ENCODE results near the gene TRMT112. TPM values are rescaled to one million over a fixed set of nuclear protein-coding genes. Genes with fewer than 3 reads are reported as not detected.

TRMT112 gene
- total RNA-seq, 1 donor from 2014 or later = 93.1 TPM

DNA sequence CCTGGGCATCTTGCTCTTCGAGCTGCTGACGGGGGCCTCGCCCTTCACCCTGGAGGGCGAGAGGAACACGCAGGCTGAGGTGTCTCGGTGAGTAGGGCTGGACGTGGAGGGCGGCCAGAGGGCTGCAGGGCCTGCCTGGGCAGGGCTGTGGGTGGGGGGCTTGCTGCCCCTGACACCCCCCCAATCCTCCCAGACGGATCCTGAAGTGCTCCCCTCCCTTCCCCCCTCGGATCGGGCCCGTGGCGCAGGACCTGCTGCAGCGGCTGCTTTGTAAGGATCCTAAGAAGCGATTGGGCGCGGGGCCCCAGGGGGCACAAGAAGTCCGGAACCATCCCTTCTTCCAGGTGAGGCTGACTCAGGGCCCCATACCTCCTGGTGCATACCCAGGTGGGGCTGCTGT lies 44.3 kb upstream of the TRMT112 start:
- peaks cover 1% of the 10 kb centered on the region for H3K9me3 Mint-ChIP-seq (ENCODE audit: unreplicated experiment)
- peaks cover 3% of the 10 kb centered on the region for H3K36me3 Mint-ChIP-seq (ENCODE audit: unreplicated experiment)
- H3K27ac Mint-ChIP-seq (ENCODE audit: unreplicated experiment) = no peak overlapping the region
- DNase-seq = no peak
- H3K4me1 Mint-ChIP-seq (ENCODE audit: low read depth, unreplicated experiment) = peaks cover 3% of the 10 kb centered on the region
- no peak overlapping the region for H3K4me3 Mint-ChIP-seq (ENCODE audit: unreplicated experiment)
- TF ChIP-seq, protein P1, sequence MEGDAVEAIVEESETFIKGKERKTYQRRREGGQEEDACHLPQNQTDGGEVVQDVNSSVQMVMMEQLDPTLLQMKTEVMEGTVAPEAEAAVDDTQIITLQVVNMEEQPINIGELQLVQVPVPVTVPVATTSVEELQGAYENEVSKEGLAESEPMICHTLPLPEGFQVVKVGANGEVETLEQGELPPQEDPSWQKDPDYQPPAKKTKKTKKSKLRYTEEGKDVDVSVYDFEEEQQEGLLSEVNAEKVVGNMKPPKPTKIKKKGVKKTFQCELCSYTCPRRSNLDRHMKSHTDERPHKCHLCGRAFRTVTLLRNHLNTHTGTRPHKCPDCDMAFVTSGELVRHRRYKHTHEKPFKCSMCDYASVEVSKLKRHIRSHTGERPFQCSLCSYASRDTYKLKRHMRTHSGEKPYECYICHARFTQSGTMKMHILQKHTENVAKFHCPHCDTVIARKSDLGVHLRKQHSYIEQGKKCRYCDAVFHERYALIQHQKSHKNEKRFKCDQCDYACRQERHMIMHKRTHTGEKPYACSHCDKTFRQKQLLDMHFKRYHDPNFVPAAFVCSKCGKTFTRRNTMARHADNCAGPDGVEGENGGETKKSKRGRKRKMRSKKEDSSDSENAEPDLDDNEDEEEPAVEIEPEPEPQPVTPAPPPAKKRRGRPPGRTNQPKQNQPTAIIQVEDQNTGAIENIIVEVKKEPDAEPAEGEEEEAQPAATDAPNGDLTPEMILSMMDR (IDR thresholded peaks at IDR 0.05; ENCODE audit: partially characterized antibody, unreplicated experiment) = no peak
- peaks cover 10% of the 10 kb centered on the region for H3K27me3 Mint-ChIP-seq (ENCODE audit: unreplicated experiment)

DNA sequence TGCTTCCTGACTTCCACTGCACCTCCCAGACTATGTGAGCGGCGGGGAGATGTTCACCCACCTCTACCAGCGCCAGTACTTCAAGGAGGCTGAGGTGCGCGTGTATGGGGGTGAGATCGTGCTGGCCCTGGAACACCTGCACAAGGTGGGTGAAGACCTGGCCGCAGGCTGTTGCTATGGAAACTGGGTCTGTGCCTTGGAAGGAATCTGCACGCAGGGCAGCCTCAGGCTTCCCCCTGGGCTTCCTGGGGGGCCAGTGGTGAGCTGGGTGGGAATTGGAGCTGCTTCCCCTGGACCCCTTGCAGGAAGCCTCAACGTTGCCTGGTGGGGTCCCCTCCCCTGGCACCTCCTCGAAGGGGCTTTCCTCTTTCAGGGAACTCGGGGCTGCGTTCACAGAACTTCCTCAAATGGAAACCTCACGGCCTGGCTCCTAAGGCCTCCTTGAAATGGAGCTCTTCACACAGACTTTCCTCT lies 43.1 kb upstream of the TRMT112 start:
- peaks cover 6% of the 10 kb centered on the region for H3K4me1 Mint-ChIP-seq (ENCODE audit: low read depth, unreplicated experiment)
- peaks cover 11% of the 10 kb centered on the region for H3K27me3 Mint-ChIP-seq (ENCODE audit: unreplicated experiment)
- TF ChIP-seq, protein P1 (IDR thresholded peaks at IDR 0.05; ENCODE audit: partially characterized antibody, unreplicated experiment) = no peak
- H3K9me3 Mint-ChIP-seq (ENCODE audit: unreplicated experiment) = peaks cover 2% of the 10 kb centered on the region
- no peak for DNase-seq
- no peak overlapping the region for H3K4me3 Mint-ChIP-seq (ENCODE audit: unreplicated experiment)
- H3K27ac Mint-ChIP-seq (ENCODE audit: unreplicated experiment) = no peak overlapping the region
- H3K36me3 Mint-ChIP-seq (ENCODE audit: unreplicated experiment) = no peaks in the 10 kb centered on the region

DNA sequence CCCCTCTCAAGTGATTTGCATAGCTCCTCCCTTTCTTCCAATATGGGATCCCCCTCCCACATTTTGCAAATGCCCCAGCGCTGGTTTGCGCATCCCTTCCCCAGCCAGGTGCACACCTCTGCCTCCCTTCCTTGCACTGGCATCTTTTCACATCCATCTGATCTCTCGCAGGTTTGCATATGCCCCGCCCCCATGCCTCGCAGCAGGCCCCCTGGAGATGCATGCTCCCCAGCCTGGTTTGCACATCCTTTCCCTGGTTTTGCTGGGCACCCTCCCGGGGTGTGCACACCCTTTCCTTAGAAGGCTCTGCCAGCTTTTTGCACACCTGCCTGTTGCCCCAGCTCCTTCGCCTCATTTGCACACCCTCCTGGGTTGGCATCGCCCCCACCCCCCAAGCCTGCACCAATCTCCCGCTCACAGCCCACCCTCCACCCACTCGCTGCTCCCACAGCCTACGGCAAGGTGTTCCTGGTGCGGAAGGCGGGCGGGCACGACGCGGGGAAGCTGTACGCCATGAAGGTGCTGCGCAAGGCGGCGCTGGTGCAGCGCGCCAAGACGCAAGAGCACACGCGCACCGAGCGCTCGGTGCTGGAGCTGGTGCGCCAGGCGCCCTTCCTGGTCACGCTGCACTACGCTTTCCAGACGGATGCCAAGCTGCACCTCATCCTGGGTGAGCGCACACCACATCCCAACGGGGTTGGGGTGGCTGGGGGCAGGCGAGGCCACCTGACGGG lies 42.5 kb upstream of the TRMT112 start:
- Mint-ChIP-seq H3K36me3 (ENCODE audit: unreplicated experiment) (no peaks in the 10 kb centered on the region), H3K27me3 (ENCODE audit: unreplicated experiment) (peaks cover 11% of the 10 kb centered on the region), H3K4me3 (ENCODE audit: unreplicated experiment) (peak overlapping the region; percentile 81), H3K9me3 (ENCODE audit: unreplicated experiment) (peaks cover 2% of the 10 kb centered on the region), H3K4me1 (ENCODE audit: low read depth, unreplicated experiment) (peaks cover 6% of the 10 kb centered on the region), H3K27ac (ENCODE audit: unreplicated experiment) (no peak overlapping the region)
- no peak for DNase-seq
- TF ChIP-seq, protein P1 (IDR thresholded peaks at IDR 0.05; ENCODE audit: partially characterized antibody, unreplicated experiment) = no peak

DNA sequence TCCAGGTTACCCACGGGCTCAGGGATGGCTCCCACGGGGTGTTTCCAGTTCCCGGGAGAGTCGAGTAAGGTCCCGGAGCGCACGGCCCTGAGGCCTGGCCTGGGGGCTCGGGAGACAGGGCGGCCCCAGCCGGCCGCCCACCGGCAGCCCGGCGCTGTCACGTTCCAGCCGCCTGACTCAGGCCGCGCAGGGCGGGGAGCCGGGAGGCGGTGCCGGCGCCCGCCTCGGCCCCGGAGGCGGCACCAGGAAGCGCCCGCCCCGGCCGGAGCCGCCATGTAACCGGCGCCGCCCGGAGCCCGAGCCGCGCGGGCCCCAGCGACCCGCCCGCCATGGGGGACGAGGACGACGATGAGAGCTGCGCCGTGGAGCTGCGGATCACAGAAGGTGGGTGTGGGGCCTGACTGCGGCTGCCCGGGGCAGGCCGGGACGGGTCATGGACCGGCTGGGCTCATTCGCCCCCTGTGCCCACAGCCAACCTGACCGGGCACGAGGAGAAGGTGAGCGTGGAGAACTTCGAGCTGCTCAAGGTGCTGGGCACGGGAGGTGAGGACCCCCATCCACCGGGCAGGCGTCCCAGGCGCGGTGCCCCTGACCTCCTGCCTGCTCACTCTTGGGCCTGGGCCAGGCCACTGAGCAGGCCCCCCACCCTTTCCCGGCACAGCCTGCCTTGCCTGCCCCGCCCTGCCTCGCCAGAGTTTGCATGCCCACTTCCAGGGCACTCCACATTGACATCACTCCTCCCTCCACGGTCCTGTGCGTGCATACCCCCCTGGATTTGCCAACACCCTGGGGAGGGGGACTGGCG lies 41.8 kb upstream of the TRMT112 start, which contains the start of gene RPS6KA4:
Gene RPS6KA4, plus strand, starts transcription at position 256 of the 805 bp plus-strand sequence. Its CDS starts 74 bp downstream, at position 330.
- Mint-ChIP-seq H3K9me3 (ENCODE audit: unreplicated experiment) (peaks cover 2% of the 10 kb centered on the region), H3K4me1 (ENCODE audit: low read depth, unreplicated experiment) (peaks cover 6% of the 10 kb centered on the region), H3K4me3 (ENCODE audit: unreplicated experiment) (peak within 1 kb of the TSS; percentile 81), H3K27ac (ENCODE audit: unreplicated experiment) (no peak within 1 kb of the TSS), H3K36me3 (ENCODE audit: unreplicated experiment) (no peaks in the 10 kb centered on the region), H3K27me3 (ENCODE audit: unreplicated experiment) (peaks cover 11% of the 10 kb centered on the region)
- no peak for DNase-seq
- TF ChIP-seq, protein P1 (IDR thresholded peaks at IDR 0.05; ENCODE audit: partially characterized antibody, unreplicated experiment) = no peak

Measured in glutamatergic neuron (in vitro differentiated cells).